H1 (cell line): Measurements from ENCODE around the gene SEPTIN2. TPM values are rescaled to one million over a fixed set of nuclear protein-coding genes. Genes with fewer than 3 reads are reported as not detected.

Experiments used
- CTCF ChIA-PET: fragments of 300-600 bp; sonication (Branson Sonifier 250); formaldehyde crosslinking; loops from one replicate; lab custom pipeline; 2021; ENCODE audit not compliant: partially characterized antibody; lab: Charles Lee
- POLR2A ChIA-PET: fragments of 300-600 bp; sonication (Branson Sonifier 250); formaldehyde crosslinking; loops from one replicate; lab custom pipeline; 2021; ENCODE audit warnings: inconsistent platforms; ENCODE audit not compliant: partially characterized antibody; lab: Charles Lee
- DNase-seq, 2 experiments: peaks; one replicate each; pipeline versions ENCODE4 v3.0.0 to v3.0.0-alpha.2; 2010 to 2022; ENCODE audit warnings: low spot score in 2 of 2, low read depth in 1 of 2, mixed read lengths in 1 of 2
- FAIRE-seq: peaks from 2 replicates; lab custom pipeline; 2011; peaks lifted over from hg19 to GRCh38; lab: Jason Lieb, UNC
- H2AFZ ChIP-seq: 2 replicates; pipeline ENCODE4 v1.8.1; 2012; ENCODE audit warnings: low read length, inconsistent platforms
- H2AK5ac ChIP-seq: 2 replicates; pipeline ENCODE4 v1.6.1; 2013; ENCODE audit warnings: low read depth, low read length
- H2BK120ac ChIP-seq: replicated peaks from 2 replicates; pipeline ENCODE3; 2013; ENCODE audit warnings: low read depth, low read length, inconsistent platforms
- H2BK12ac ChIP-seq: 2 replicates; pipeline ENCODE4 v1.6.1; 2013; ENCODE audit warnings: low read depth, low read length
- H2BK15ac ChIP-seq: 2 replicates; pipeline ENCODE4 v1.6.1; 2013; ENCODE audit warnings: low read length
- H2BK20ac ChIP-seq: 2 replicates; pipeline ENCODE4 v1.6.1; 2013; ENCODE audit warnings: low read length
- H2BK5ac ChIP-seq: 2 replicates; pipeline ENCODE4 v1.6.1; 2013; ENCODE audit warnings: low read depth, low read length
- H3K14ac ChIP-seq: 2 replicates; pipeline ENCODE4 v1.6.1; 2013; ENCODE audit warnings: inconsistent platforms; ENCODE audit not compliant: insufficient read length
- H3K18ac ChIP-seq: 2 replicates; pipeline ENCODE4 v1.6.1; 2013; ENCODE audit warnings: low read length; ENCODE audit errors: extremely low read depth
- H3K23ac ChIP-seq: 2 replicates; pipeline ENCODE4 v1.6.1; 2013; ENCODE audit warnings: inconsistent platforms; ENCODE audit not compliant: insufficient read length
- H3K23me2 ChIP-seq: 2 replicates; pipeline ENCODE4 v1.6.1; 2013; ENCODE audit warnings: low read depth, low read length
- H3K27ac ChIP-seq: 2 replicates; pipeline ENCODE4 v1.6.1; 2011; ENCODE audit warnings: low read depth, low read length, inconsistent platforms
- H3K27me3 ChIP-seq, 4 experiments: replicated peaks in 1 of 4; 1 replicate in 1 of 4; 2 replicates in 3 of 4; pipeline versions ENCODE4 v1.6.1 to v1.8.1; 2011 to 2013; ENCODE audit warnings: low read length in 3 of 4, mild to moderate bottlenecking in 3 of 4, inconsistent platforms in 2 of 4, mixed read lengths in 2 of 4, moderate library complexity in 1 of 4; ENCODE audit not compliant: control insufficient read depth in 3 of 4, insufficient read depth in 3 of 4; ENCODE audit errors: extremely low read depth in 1 of 4
- H3K36me3 ChIP-seq, 4 experiments: 2 replicates each; pipeline versions ENCODE4 v1.6.1 to v1.8.1; 2011 to 2013; ENCODE audit warnings: mild to moderate bottlenecking in 4 of 4, low read length in 3 of 4, moderate library complexity in 2 of 4, control low read depth in 1 of 4, inconsistent platforms in 1 of 4; ENCODE audit not compliant: insufficient read depth in 4 of 4, control insufficient read depth in 2 of 4
- H3K4ac ChIP-seq: replicated peaks from 2 replicates; pipeline ENCODE3; 2013; ENCODE audit warnings: low read length, low read depth, mixed read lengths, inconsistent platforms; ENCODE audit not compliant: insufficient read length
- H3K4me1 ChIP-seq, 4 experiments: replicated peaks in 1 of 4; 1 replicate in 1 of 4; 2 replicates in 3 of 4; pipeline versions ENCODE4 v1.6.1 to v1.8.1; 2011 to 2013; ENCODE audit warnings: low read length in 3 of 4, inconsistent platforms in 2 of 4, mixed read lengths in 1 of 4; ENCODE audit not compliant: insufficient read depth in 4 of 4, control insufficient read depth in 3 of 4
- H3K4me2 ChIP-seq, 2 experiments: 2 replicates each; pipeline versions ENCODE4 v1.6.1 to v1.8.1; 2011 to 2013; ENCODE audit warnings: low read depth in 2 of 2, low read length in 2 of 2, control low read depth in 1 of 2, inconsistent platforms in 1 of 2, mild to moderate bottlenecking in 1 of 2; ENCODE audit not compliant: insufficient read depth in 1 of 2
- H3K4me3 ChIP-seq, 4 experiments: fragments of 200-600, 300-600 bp in 1 of 4; sonication (generic), shearing (Covaris generic), sonication (Bioruptor Twin) in 1 of 4; 2 replicates each; pipeline versions ENCODE4 v1.5.1 to v1.8.1; 2011 to 2016; ENCODE audit warnings: low read length in 4 of 4, low read depth in 3 of 4, control low read depth in 2 of 4, inconsistent platforms in 2 of 4, mild to moderate bottlenecking in 2 of 4, mixed read lengths in 1 of 4, moderate library complexity in 1 of 4; ENCODE audit not compliant: insufficient read depth in 2 of 4; ENCODE audit errors: extremely low read depth in 1 of 4
- H3K56ac ChIP-seq: replicated peaks from 2 replicates; pipeline ENCODE3; 2013; ENCODE audit warnings: low read depth, mild to moderate bottlenecking, mixed read lengths, low read length, inconsistent platforms; ENCODE audit not compliant: insufficient read length
- H3K79me1 ChIP-seq: 2 replicates; pipeline ENCODE4 v1.6.1; 2013; ENCODE audit warnings: low read depth, low read length, control low read depth
- H3K79me2 ChIP-seq, 2 experiments: 2 replicates each; pipeline versions ENCODE4 v1.6.1 to v1.8.1; 2012 to 2013; ENCODE audit warnings: low read length in 2 of 2, mild to moderate bottlenecking in 2 of 2, inconsistent platforms in 1 of 2; ENCODE audit not compliant: insufficient read depth in 2 of 2, control insufficient read depth in 1 of 2
- H3K9ac ChIP-seq, 4 experiments: replicated peaks in 1 of 4; 1 replicate in 1 of 4; 2 replicates in 3 of 4; pipeline versions ENCODE4 v1.6.1 to v1.8.1; 2011 to 2013; ENCODE audit warnings: low read depth in 3 of 4, low read length in 3 of 4, control low read depth in 2 of 4, mild to moderate bottlenecking in 2 of 4, moderate library complexity in 2 of 4, inconsistent platforms in 1 of 4; ENCODE audit errors: extremely low read depth in 1 of 4
- H3K9me3 ChIP-seq, 2 experiments: 2 replicates each; pipeline versions ENCODE4 v1.6.1 to v1.8.1; 2012 to 2013; ENCODE audit warnings: mild to moderate bottlenecking in 2 of 2, moderate library complexity in 2 of 2, control low read depth in 1 of 2, inconsistent platforms in 1 of 2, low read depth in 1 of 2, low read length in 1 of 2, mixed read lengths in 1 of 2; ENCODE audit not compliant: insufficient read depth in 2 of 2
- H4K20me1 ChIP-seq, 2 experiments: replicated peaks in 1 of 2; 2 replicates each; pipeline versions ENCODE3 to v1.8.1; 2011 to 2013; ENCODE audit warnings: inconsistent platforms in 2 of 2, low read length in 2 of 2, mild to moderate bottlenecking in 1 of 2; ENCODE audit not compliant: insufficient read depth in 2 of 2, control insufficient read depth in 1 of 2
- H4K5ac ChIP-seq: 2 replicates; pipeline ENCODE4 v1.6.1; 2013; ENCODE audit warnings: low read length, low read depth, mixed read lengths, inconsistent platforms; ENCODE audit not compliant: insufficient read length
- H4K8ac ChIP-seq: 2 replicates; pipeline ENCODE4 v1.8.0; 2013; ENCODE audit warnings: mild to moderate bottlenecking, moderate library complexity, low read length, inconsistent platforms; ENCODE audit not compliant: insufficient read depth; ENCODE audit errors: extremely low read depth
- H4K91ac ChIP-seq: replicated peaks from 2 replicates; pipeline ENCODE3; 2013; ENCODE audit warnings: low read length, mixed read lengths, inconsistent platforms; ENCODE audit not compliant: insufficient read length
- BACH1 ChIP-seq: IDR thresholded peaks from 2 replicates; pipeline ENCODE4 v1.6.1; 2012; ENCODE audit warnings: low read length, improper control_type of control experiment
- CBX5 ChIP-seq: fragments of 300-800, 300-1000 bp; sonication (generic); IDR thresholded peaks from 2 replicates; pipeline ENCODE4 v1.7.1; 2016; ENCODE audit warnings: antibody characterized with exemption, low read length, low read depth
- CHD2 ChIP-seq: IDR thresholded peaks from 2 replicates; pipeline ENCODE4 v1.6.1; 2012; ENCODE audit warnings: low read length, improper control_type of control experiment
- KDM1A ChIP-seq: fragments of 200-600, 300-600 bp; sonication (generic); IDR thresholded peaks from 2 replicates; pipeline ENCODE4 v1.7.1; 2016; ENCODE audit warnings: mild to moderate bottlenecking, low read length, borderline replicate concordance
- KDM4A ChIP-seq: IDR thresholded peaks from one replicate; pipeline ENCODE4 v1.7.1; 2012; ENCODE audit warnings: low read depth, mild to moderate bottlenecking, moderate library complexity, low read length, inconsistent platforms; ENCODE audit not compliant: severe bottlenecking
- KDM5A ChIP-seq: fragments of 200-600 bp; IDR thresholded peaks from 2 replicates; pipeline ENCODE4 v1.7.1; 2012; ENCODE audit warnings: mild to moderate bottlenecking, low read length, inconsistent platforms, mixed read lengths
- NANOG ChIP-seq: IDR thresholded peaks from 2 replicates; pipeline ENCODE4 v1.6.1; 2011; ENCODE audit warnings: low read length, low read depth, mild to moderate bottlenecking, inconsistent platforms; ENCODE audit not compliant: insufficient read depth, poor library complexity, severe bottlenecking
- RBBP5 ChIP-seq: IDR thresholded peaks from 2 replicates; pipeline ENCODE4 v1.7.1; 2012; ENCODE audit warnings: low read depth, mild to moderate bottlenecking, inconsistent platforms, low read length, moderate library complexity, borderline replicate concordance
- RXRA ChIP-seq: IDR thresholded peaks from 2 replicates; pipeline ENCODE4 v1.6.1; 2011; ENCODE audit warnings: low read depth, mild to moderate bottlenecking, low read length, moderate library complexity; ENCODE audit not compliant: insufficient read depth
- SIRT6 ChIP-seq: IDR thresholded peaks from one replicate; pipeline ENCODE4 v1.7.1; 2012; ENCODE audit warnings: low read length, inconsistent platforms
- SUZ12 ChIP-seq: fragments of 200-600 bp; sonication (generic); IDR thresholded peaks from 2 replicates; pipeline ENCODE4 v1.6.1; 2012; ENCODE audit warnings: mild to moderate bottlenecking, inconsistent platforms, low read length, moderate library complexity, mixed read lengths
- TAF1 ChIP-seq: IDR thresholded peaks from 2 replicates; pipeline ENCODE4 v1.6.1; 2011; ENCODE audit warnings: mild to moderate bottlenecking, low read depth, low read length
- TAF7 ChIP-seq: optimal IDR thresholded peaks from 2 replicates; pipeline ENCODE3; 2011; ENCODE audit warnings: low read depth, mild to moderate bottlenecking, inconsistent platforms, low read length, moderate library complexity, borderline replicate concordance
- WGBS, 2 experiments: shearing (Covaris generic) in 1 of 2; methylation state at CpG; one replicate each; pipeline versions ENCODE4 v1.1.6 to v1.1.7; 2013 to 2015; ENCODE audit warnings: low lambda C conversion rate in 2 of 2, mixed read lengths in 2 of 2, inconsistent platforms in 1 of 2, low coverage in 1 of 2, missing lambda C conversion rate in 1 of 2; ENCODE audit not compliant: insufficient replicate concordance in 2 of 2, insufficient coverage in 1 of 2, insufficient read length in 1 of 2; ENCODE audit errors: extremely low coverage in 1 of 2, missing lambda C conversion rate in 1 of 2; 5-methylcytosine and 5-hydroxymethylcytosine counted together
- polyA plus RNA-seq, 7 experiments: library from polyadenylated mRNA; depleted of rRNA in 3 of 7; stranded (reverse) in 5 of 7; unstranded in 2 of 7; fragments of >200 nt in 5 of 7; fragments of 200-250 nt in 2 of 7; gene quantifications; 1 replicate in 5 of 7; 2 replicates in 1 of 7; 4 replicates in 1 of 7; pipeline versions ENCODE4 v1.2.1 to v1.2.3, GENCODE V29; 2011 to 2013; ENCODE audit warnings: missing spikeins in 2 of 7, mixed read lengths in 2 of 7
- total RNA-seq: library from RNA; stranded (reverse); fragmentation: NEBNext Ultra II Directional; extraction: Animal tissue kit (Norgen Biotek cat#: 25700); gene quantifications from 2 replicates; pipeline ENCODE4 v1.2.1, GENCODE V29; 2021
- TF ChIP-seq, protein P1 (sequence below): IDR thresholded peaks from 2 replicates; pipeline ENCODE4 v1.6.1; 2012; ENCODE audit warnings: inconsistent platforms

The SEPTIN2 gene
- total and polyA plus RNA-seq, 2 of the 8 experiments (the other 6 are each of a cell fraction or from before 2014, with no cell fraction given), result 392 to 650 TPM

DNA sequence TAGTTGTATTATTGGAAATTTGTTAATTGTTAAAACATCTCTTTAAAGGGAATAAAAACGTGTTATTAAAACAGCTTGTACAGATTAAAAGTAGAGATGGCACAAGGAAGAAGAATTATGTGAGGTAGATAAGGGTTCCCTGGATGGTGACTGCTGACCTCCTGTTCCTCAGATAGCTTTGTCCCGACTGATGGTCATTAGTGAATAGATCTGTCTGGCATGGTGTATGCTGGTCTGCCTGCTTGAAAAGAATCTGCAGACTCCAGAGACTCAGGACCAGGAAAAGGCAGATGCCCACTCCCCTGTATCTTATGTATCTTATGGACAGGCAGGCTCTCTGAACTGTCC is 34.8 kb downstream of the SEPTIN2 start:
- Histone ChIP-seq H3K79me1 (no peaks in the 10 kb centered on the region), H4K8ac (no peak overlapping the region), H3K4me2 (no peak overlapping the region), H2BK20ac (no peak overlapping the region)
- 83% methylated on average over 2 of the region's 2 CpGs; no CpG with 5 or more reads in 1 of the 2 experiments for WGBS, 2 experiments
- DNase-seq, result no peak
- TF ChIP-seq TAF7 (no peak), NANOG (no peak), RXRA (no peak), CBX5 (no peak), CHD2 (no peak), RBBP5 (no peak), KDM1A (no peak), KDM4A (no peak), SUZ12 (no peak), BACH1 (no peak), KDM5A (no peak), TAF1 (no peak), SIRT6 (no peak)
- TF ChIP-seq, protein P1, sequence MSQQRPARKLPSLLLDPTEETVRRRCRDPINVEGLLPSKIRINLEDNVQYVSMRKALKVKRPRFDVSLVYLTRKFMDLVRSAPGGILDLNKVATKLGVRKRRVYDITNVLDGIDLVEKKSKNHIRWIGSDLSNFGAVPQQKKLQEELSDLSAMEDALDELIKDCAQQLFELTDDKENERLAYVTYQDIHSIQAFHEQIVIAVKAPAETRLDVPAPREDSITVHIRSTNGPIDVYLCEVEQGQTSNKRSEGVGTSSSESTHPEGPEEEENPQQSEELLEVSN, result no peak
- TF ChIP-seq, all 59 proteins: peak for 0
- no peak overlapping the region for H4K5ac ChIP-seq
- no peak overlapping the region for H4K91ac ChIP-seq
- CTCF ChIA-PET, result interaction anchor here (0.8 to 1.3 kb wide), 4 partner anchors 14 to 48 kb away, joined by 3 to 4 read pairs (median 3); no protein-coding TSS in a partner anchor
- no peak overlapping the region for H3K14ac ChIP-seq
- no peak overlapping the region for H2AFZ ChIP-seq
- no peaks in the 10 kb centered on the region for H3K27me3 ChIP-seq
- H3K23me2 ChIP-seq, result peaks cover 3% of the 10 kb centered on the region; the same call in 1 of the 2 replicates
- H2AK5ac ChIP-seq, result no peak overlapping the region
- H3K23ac ChIP-seq, result no peak overlapping the region
- no peak overlapping the region for H3K4me3 ChIP-seq
- H2BK120ac ChIP-seq, result no peak overlapping the region
- H2BK15ac ChIP-seq, result no peak overlapping the region
- no peaks in the 10 kb centered on the region for H3K79me2 ChIP-seq
- H3K4ac ChIP-seq, result no peak overlapping the region
- H3K27ac ChIP-seq, result no peak overlapping the region
- no peak overlapping the region for H3K18ac ChIP-seq
- H2BK12ac ChIP-seq, result no peak overlapping the region
- peaks cover 1 to 10% (median 5%) of the 10 kb centered on the region in 4 experiments; a peak in 6 of 7 replicates for H3K4me1 ChIP-seq
- no peak overlapping the region for H3K56ac ChIP-seq
- no peak overlapping the region for H2BK5ac ChIP-seq
- H3K9me3 ChIP-seq, result no peaks in the 10 kb centered on the region
- no peak overlapping the region for H3K9ac ChIP-seq
- peaks cover 0 to 7% of the 10 kb centered on the region in 2 experiments for H4K20me1 ChIP-seq
- no peak for FAIRE-seq
- POLR2A ChIA-PET, result no interaction called here
- H3K36me3 ChIP-seq, result peaks cover 31 to 83% (median 70%) of the 10 kb centered on the region in 4 experiments
